Smooth muscle cell (in vitro differentiated cells): ENCODE results near the gene BAZ2B. TPM values are rescaled to one million over a fixed set of nuclear protein-coding genes. Genes with fewer than 3 reads are reported as not detected.

Experiments
- DNase-seq: peaks from one replicate; lab custom pipeline; 2025; ENCODE audit not compliant: unreplicated experiment; lab: John Stamatoyannopoulos, UW
- H2AFZ ChIP-seq: fragments of 200-600 bp; sonication (generic); 2 replicates; pipeline ENCODE4 v1.6.0; 2016; ENCODE audit warnings: antibody characterized with exemption, low read depth, mild to moderate bottlenecking
- H3F3A ChIP-seq: fragments of 200-600 bp; sonication (generic); 2 replicates; pipeline ENCODE4 v1.6.0; 2017; ENCODE audit warnings: antibody characterized with exemption, low read depth
- H3K27ac ChIP-seq: fragments of 200-600 bp; sonication (generic); 2 replicates; pipeline ENCODE4 v1.5.1; 2016; ENCODE audit warnings: low read depth, mild to moderate bottlenecking
- H3K27me3 ChIP-seq: fragments of 200-600 bp; sonication (generic); 2 replicates; pipeline ENCODE4 v1.6.1; 2016; ENCODE audit warnings: low read depth, mild to moderate bottlenecking
- H3K36me3 ChIP-seq: fragments of 200-600 bp; sonication (generic); 2 replicates; pipeline ENCODE4 v1.5.1; 2016; ENCODE audit warnings: low read depth
- H3K4me1 ChIP-seq: fragments of 200-600 bp; sonication (generic); 2 replicates; pipeline ENCODE4 v1.5.1; 2016; ENCODE audit warnings: low read depth
- H3K4me2 ChIP-seq: fragments of 200-600 bp; sonication (generic); 2 replicates; pipeline ENCODE4 v1.6.0; 2016; ENCODE audit warnings: mild to moderate bottlenecking
- H3K4me3 ChIP-seq: fragments of 200-600 bp; sonication (generic); 2 replicates; pipeline ENCODE4 v1.5.1; 2016; ENCODE audit warnings: mild to moderate bottlenecking
- H3K79me2 ChIP-seq: fragments of 200-600 bp; sonication (generic); 2 replicates; pipeline ENCODE4 v1.6.0; 2016; ENCODE audit warnings: low read depth, mild to moderate bottlenecking
- H3K9ac ChIP-seq: fragments of 200-600 bp; sonication (generic); 2 replicates; pipeline ENCODE4 v1.6.0; 2016; ENCODE audit warnings: low read depth
- H3K9me3 ChIP-seq: fragments of 200-600 bp; sonication (generic); replicated peaks from 2 replicates; pipeline ENCODE4 v1.5.1; 2016; ENCODE audit warnings: low read depth
- H4K20me1 ChIP-seq: fragments of 200-600 bp; sonication (generic); 2 replicates; pipeline ENCODE4 v1.6.0; 2016; ENCODE audit warnings: low read depth
- CTCF ChIP-seq: fragments of 200-600 bp; sonication (generic); IDR thresholded peaks from 2 replicates; pipeline ENCODE4 v1.5.1; 2017; ENCODE audit warnings: borderline replicate concordance, mild to moderate bottlenecking, antibody characterized with exemption; ENCODE audit not compliant: insufficient read depth, poor library complexity, severe bottlenecking
- WGBS: methylation state at CpG from one replicate; pipeline ENCODE4 v1.1.7; 2016; ENCODE audit warnings: low lambda C conversion rate; 5-methylcytosine and 5-hydroxymethylcytosine counted together
- polyA plus RNA-seq: library from polyadenylated mRNA; unstranded; fragments of >200 nt; fragmentation: Nextera tagmentation; extraction: Ambion mirVana; gene quantifications from 2 replicates; pipeline ENCODE4 v1.2.1, GENCODE V29; 2016
- total RNA-seq: library from RNA; depleted of rRNA; stranded (reverse); fragments of >200 nt; gene quantifications from 2 replicates; pipeline ENCODE4 v1.2.3, GENCODE V29; 2014

The BAZ2B gene
- total and polyA plus RNA-seq, 2 experiments from 2014 or later = 27.7 to 58.5 TPM

- H3K27me3 ChIP-seq = no peaks in the 10 kb centered on the region
- no peak overlapping the region for H3K27ac ChIP-seq
- H3K4me3 ChIP-seq = no peak overlapping the region
- no peak for TF ChIP-seq CTCF
- H3K36me3 ChIP-seq = no peaks in the 10 kb centered on the region
- H3F3A ChIP-seq = no peaks in the 10 kb centered on the region
- H3K4me2 ChIP-seq = no peak overlapping the region
- no peak for DNase-seq
- H3K4me1 ChIP-seq = no peaks in the 10 kb centered on the region
- H3K9me3 ChIP-seq = no peaks in the 10 kb centered on the region
- H3K9ac ChIP-seq = no peak overlapping the region
- H2AFZ ChIP-seq = no peak overlapping the region
- no peaks in the 10 kb centered on the region for H4K20me1 ChIP-seq
- no peaks in the 10 kb centered on the region for H3K79me2 ChIP-seq
These were observed 317.4 kb downstream of the BAZ2B start for GRCh38 chr2:159298967-159299366.

GRCh38 chr2:159297042-159297707, 319.2 kb downstream of the BAZ2B start:
- Histone ChIP-seq H2AFZ (no peak overlapping the region), H3K4me3 (no peak overlapping the region), H4K20me1 (no peaks in the 10 kb centered on the region), H3K9me3 (no peaks in the 10 kb centered on the region), H3K4me1 (no peaks in the 10 kb centered on the region), H3K27me3 (no peaks in the 10 kb centered on the region), H3K36me3 (no peaks in the 10 kb centered on the region), H3K27ac (no peak overlapping the region), H3K4me2 (no peak overlapping the region), H3F3A (no peaks in the 10 kb centered on the region), H3K79me2 (no peaks in the 10 kb centered on the region), H3K9ac (no peak overlapping the region)
- TF ChIP-seq CTCF = no peak
- DNase-seq = no peak
- 72% methylated on average over 5 of the region's 5 CpGs for WGBS

GRCh38 chr2:159292157-159292556, 324.2 kb downstream of the BAZ2B start:
- WGBS = 60% methylated on average over 6 of the region's 6 CpGs
- no peaks in the 10 kb centered on the region for H4K20me1 ChIP-seq
- TF ChIP-seq CTCF = no peak
- no peaks in the 10 kb centered on the region for H3K36me3 ChIP-seq
- no peak overlapping the region for H3K9ac ChIP-seq
- no peaks in the 10 kb centered on the region for H3F3A ChIP-seq
- H2AFZ ChIP-seq = no peak overlapping the region
- H3K9me3 ChIP-seq = no peaks in the 10 kb centered on the region
- H3K4me3 ChIP-seq = no peak overlapping the region
- DNase-seq = no peak
- no peaks in the 10 kb centered on the region for H3K79me2 ChIP-seq
- H3K4me2 ChIP-seq = no peak overlapping the region
- peaks cover 4% of the 10 kb centered on the region for H3K4me1 ChIP-seq
- H3K27ac ChIP-seq = no peak overlapping the region
- no peaks in the 10 kb centered on the region for H3K27me3 ChIP-seq

- Histone ChIP-seq H3K36me3 (no peaks in the 10 kb centered on the region), H3K9ac (no peak overlapping the region), H4K20me1 (no peaks in the 10 kb centered on the region), H3F3A (no peaks in the 10 kb centered on the region), H3K27ac (no peak overlapping the region), H3K4me3 (no peak overlapping the region), H3K4me2 (no peak overlapping the region), H2AFZ (no peak overlapping the region), H3K9me3 (no peaks in the 10 kb centered on the region), H3K79me2 (no peaks in the 10 kb centered on the region), H3K4me1 (peaks cover 6% of the 10 kb centered on the region), H3K27me3 (no peaks in the 10 kb centered on the region)
- no peak for DNase-seq
- no peak for TF ChIP-seq CTCF
- 73% methylated on average over 7 of the region's 7 CpGs for WGBS
These were observed 325.9 kb downstream of the BAZ2B start for GRCh38 chr2:159290289-159290907.
